Gastrocnemius medialis (tissue), 4 donors: Measurements from ENCODE around the gene GALNT2.

ENCODE experiments used
- CTCF ChIP-seq, 5 experiments: fragments of 450-650 bp in 3 of 5; fragments of 200-600 bp in 2 of 5; sonication (generic) in 2 of 5; IDR thresholded peaks in 4 of 5; conservative IDR thresholded peaks in 1 of 5; 1 replicate in 4 of 5; 2 replicates in 1 of 5; pipeline ENCODE4 v1.5.1; 2016 to 2019; ENCODE audit warnings: antibody characterized with exemption in 5 of 5, mild to moderate bottlenecking in 3 of 5, moderate library complexity in 3 of 5
- POLR2A ChIP-seq, 2 donors: fragments of 450-650 bp; IDR thresholded peaks; one replicate each; pipeline ENCODE4 v1.6.1; 2017; ENCODE audit warnings: antibody characterized with exemption in 2 of 2, mild to moderate bottlenecking in 2 of 2, moderate library complexity in 2 of 2

DNA sequence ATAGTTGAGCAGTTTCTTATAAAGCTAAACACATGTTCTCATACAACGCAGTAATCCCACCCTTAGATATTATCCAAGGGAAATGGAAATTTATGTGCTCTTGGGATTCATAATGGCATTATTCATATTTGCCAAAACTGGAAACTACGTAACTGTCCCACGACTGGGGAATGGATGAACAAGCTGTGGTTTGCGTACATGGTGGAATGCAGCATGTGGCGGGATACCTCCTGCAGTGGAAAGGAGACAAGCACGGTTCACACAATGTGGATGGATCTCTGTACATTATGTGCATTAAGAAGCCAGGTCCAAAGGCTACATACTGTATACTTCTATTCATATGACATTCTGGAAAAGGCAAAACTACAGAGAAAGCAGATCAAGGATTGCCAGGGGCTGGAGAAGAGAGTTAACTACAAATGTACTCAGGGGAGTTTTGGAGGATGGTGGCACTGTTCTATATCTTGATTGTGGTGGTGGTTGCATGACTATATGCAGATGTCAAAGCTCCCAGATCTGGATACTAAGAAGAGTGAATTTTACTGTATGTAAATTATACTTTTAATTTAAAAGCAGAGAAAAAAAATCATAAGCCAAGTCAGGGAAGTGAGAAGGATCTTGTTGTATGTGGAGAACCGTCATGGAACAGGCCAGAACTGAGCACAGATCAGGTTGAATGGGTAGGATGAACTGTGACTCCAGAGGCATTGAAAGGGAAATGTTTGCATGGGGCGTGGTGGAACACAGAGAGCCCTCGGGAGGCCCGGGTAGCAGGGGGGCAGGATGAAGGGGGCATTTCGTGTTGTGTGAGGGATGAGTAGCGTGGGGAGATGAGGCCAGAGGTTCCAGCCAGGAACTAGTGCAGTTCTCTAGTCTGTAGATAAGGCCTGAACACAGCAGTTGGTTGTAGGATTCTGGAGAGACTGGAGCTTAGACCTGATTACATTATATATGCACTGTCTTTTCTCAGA lies 90.7 kb downstream of the GALNT2 start:
- TF ChIP-seq CTCF (IDR thresholded peaks at IDR 0.05 in 4 of 5, conservative IDR thresholded peaks at IDR 0.05 in 1 of 5), result no peak
- TF ChIP-seq POLR2A (IDR thresholded peaks at IDR 0.05), result no peak
